Mesenchymal stem cell (in vitro differentiated cells and primary cell): ENCODE data around the gene PKP4.
A peak's percentile ranks its signal among the peaks of the same experiment; 100 is the strongest.

Source experiments
- DNase-seq: peaks from one replicate; pipeline ENCODE4 v3.0.0-alpha.2; 2013
- H2AFZ ChIP-seq: one replicate; pipeline ENCODE4 v1.6.1; 2013; ENCODE audit warnings: low read depth, mild to moderate bottlenecking, control low read depth, inconsistent platforms, low read length, moderate library complexity
- H2AK5ac ChIP-seq: 2 replicates; pipeline ENCODE4 v1.6.1; 2013; ENCODE audit warnings: low read length, moderate library complexity, mild to moderate bottlenecking, inconsistent platforms; ENCODE audit not compliant: severe bottlenecking
- H2BK120ac ChIP-seq: one replicate; pipeline ENCODE4 v1.6.1; 2013; ENCODE audit warnings: low read depth, mild to moderate bottlenecking, inconsistent platforms, low read length, moderate library complexity
- H2BK12ac ChIP-seq, 2 experiments: one replicate each; pipeline ENCODE4 v1.6.1; 2013; ENCODE audit warnings: inconsistent platforms in 2 of 2, low read length in 2 of 2, mild to moderate bottlenecking in 2 of 2, moderate library complexity in 2 of 2, control low read depth in 1 of 2
- H2BK15ac ChIP-seq: one replicate; pipeline ENCODE4 v1.6.1; 2013; ENCODE audit warnings: mild to moderate bottlenecking, low read depth, inconsistent platforms; ENCODE audit not compliant: poor library complexity, severe bottlenecking
- H2BK5ac ChIP-seq: 2 replicates; pipeline ENCODE4 v1.6.1; 2013; ENCODE audit warnings: low read depth, mild to moderate bottlenecking, low read length, control low read depth, inconsistent platforms; ENCODE audit not compliant: poor library complexity, severe bottlenecking
- H3K14ac ChIP-seq, 2 experiments: one replicate each; pipeline ENCODE4 v1.6.1; 2013; ENCODE audit warnings: inconsistent platforms in 2 of 2, low read length in 2 of 2, control low read depth in 1 of 2, mild to moderate bottlenecking in 1 of 2, moderate library complexity in 1 of 2
- H3K18ac ChIP-seq, 2 experiments: one replicate each; pipeline ENCODE4 v1.6.1; 2013; ENCODE audit warnings: inconsistent platforms in 2 of 2, low read length in 2 of 2, control low read depth in 1 of 2, low read depth in 1 of 2, mild to moderate bottlenecking in 1 of 2
- H3K23ac ChIP-seq, 2 experiments: one replicate each; pipeline ENCODE4 v1.6.1; 2013; ENCODE audit warnings: inconsistent platforms in 2 of 2, low read length in 2 of 2, mild to moderate bottlenecking in 2 of 2, moderate library complexity in 2 of 2, control low read depth in 1 of 2
- H3K27ac ChIP-seq: 2 replicates; pipeline ENCODE4 v1.5.1; 2013; ENCODE audit warnings: mild to moderate bottlenecking, moderate library complexity, low read length, control low read depth, inconsistent platforms; ENCODE audit not compliant: poor library complexity, severe bottlenecking
- H3K27me3 ChIP-seq, 2 experiments: 2 replicates each; pipeline versions ENCODE4 v1.6.1 to v1.7.0; 2013; ENCODE audit warnings: low read length in 2 of 2, mild to moderate bottlenecking in 2 of 2, moderate library complexity in 2 of 2, control low read depth in 1 of 2, inconsistent platforms in 1 of 2; ENCODE audit not compliant: control insufficient read depth in 1 of 2, insufficient read depth in 1 of 2
- H3K36me3 ChIP-seq, 2 experiments: 2 replicates each; pipeline versions ENCODE4 v1.6.1 to v1.7.0; 2013; ENCODE audit warnings: low read length in 2 of 2, control low read depth in 1 of 2, inconsistent platforms in 1 of 2, low read depth in 1 of 2, mild to moderate bottlenecking in 1 of 2; ENCODE audit not compliant: insufficient read depth in 2 of 2, control insufficient read depth in 1 of 2
- H3K4ac ChIP-seq, 2 experiments: one replicate each; pipeline ENCODE4 v1.6.1; 2013; ENCODE audit warnings: inconsistent platforms in 2 of 2, low read length in 2 of 2, mild to moderate bottlenecking in 2 of 2, moderate library complexity in 2 of 2, control low read depth in 1 of 2, low read depth in 1 of 2
- H3K4me1 ChIP-seq: 2 replicates; pipeline ENCODE4 v1.6.1; 2013; ENCODE audit warnings: low read depth, low read length, control low read depth; ENCODE audit not compliant: control insufficient read depth, insufficient read depth
- H3K4me2 ChIP-seq: 2 replicates; pipeline ENCODE4 v1.6.1; 2013; ENCODE audit warnings: low read length, mild to moderate bottlenecking, inconsistent platforms; ENCODE audit not compliant: poor library complexity, severe bottlenecking
- H3K4me3 ChIP-seq, 2 experiments: 2 replicates each; pipeline versions ENCODE4 v1.5.1 to v1.7.0; 2013; ENCODE audit warnings: low read length in 2 of 2, mild to moderate bottlenecking in 2 of 2, control low read depth in 1 of 2, low read depth in 1 of 2; ENCODE audit not compliant: insufficient read depth in 1 of 2
- H3K79me1 ChIP-seq: replicated peaks from 2 replicates; pipeline ENCODE4 v1.6.1; 2013; ENCODE audit warnings: mild to moderate bottlenecking, control low read depth, low read length, inconsistent platforms; ENCODE audit not compliant: poor library complexity, severe bottlenecking
- H3K9ac ChIP-seq: 2 replicates; pipeline ENCODE4 v1.7.0; 2013; ENCODE audit warnings: mild to moderate bottlenecking, low read length, moderate library complexity
- H3K9me3 ChIP-seq: 2 replicates; pipeline ENCODE4 v1.7.0; 2013; ENCODE audit warnings: mild to moderate bottlenecking, low read length; ENCODE audit not compliant: control insufficient read depth
- H4K8ac ChIP-seq: one replicate; pipeline ENCODE4 v1.6.1; 2013; ENCODE audit warnings: inconsistent platforms, mild to moderate bottlenecking, low read length, moderate library complexity
- H4K91ac ChIP-seq: one replicate; pipeline ENCODE4 v1.6.1; 2013; ENCODE audit warnings: mild to moderate bottlenecking, low read length, inconsistent platforms
- WGBS: methylation state at CpG from one replicate; pipeline ENCODE4 v1.1.7; 2013; ENCODE audit warnings: mixed read lengths; 5-methylcytosine and 5-hydroxymethylcytosine counted together

Gene PKP4

GRCh38 chr2:158599609-158600008 lies 142.9 kb downstream of the PKP4 start:
- Histone ChIP-seq H3K18ac (peak overlapping the region in 1 of 2 experiments; percentile 43), H2BK120ac (no peak overlapping the region), H3K27ac (peak overlapping the region; percentile 54), H2AFZ (no peak overlapping the region), H3K4me3 (peak overlapping the region in 1 of 2 experiments; percentile 31), H4K91ac (no peak overlapping the region), H3K4ac (no peak overlapping the region), H3K23ac (no peak overlapping the region), H3K4me1 (peaks cover 4% of the 10 kb centered on the region), H2BK5ac (no peak overlapping the region), H2BK15ac (no peak overlapping the region), H3K27me3 (no peaks in the 10 kb centered on the region), H3K9me3 (no peaks in the 10 kb centered on the region), H3K36me3 (peaks cover 0 to 10% of the 10 kb centered on the region in 2 experiments), H3K14ac (no peak overlapping the region), H3K4me2 (no peak overlapping the region), H3K9ac (peak overlapping the region; percentile 63), H3K79me1 (peaks cover 17% of the 10 kb centered on the region), H2BK12ac (peak overlapping the region in 1 of 2 experiments; percentile 63), H2AK5ac (peak overlapping the region; percentile 96), H4K8ac (peak overlapping the region; percentile 41)
- DNase-seq, result no peak

- WGBS, result 9% methylated on average over 2 of the region's 3 CpGs
- Histone ChIP-seq H3K4ac (no peak overlapping the region), H3K9ac (peak overlapping the region; percentile 63), H3K4me1 (peaks cover 4% of the 10 kb centered on the region), H4K8ac (no peak overlapping the region), H2BK120ac (no peak overlapping the region), H3K4me3 (peak overlapping the region in 1 of 2 experiments; percentile 49), H3K14ac (no peak overlapping the region), H3K27ac (no peak overlapping the region), H3K27me3 (no peaks in the 10 kb centered on the region), H3K4me2 (no peak overlapping the region), H2BK12ac (no peak overlapping the region), H3K18ac (no peak overlapping the region), H3K79me1 (peaks cover 19% of the 10 kb centered on the region), H4K91ac (no peak overlapping the region), H2BK15ac (no peak overlapping the region), H3K36me3 (peaks cover 3 to 13% of the 10 kb centered on the region in 2 experiments), H2AFZ (no peak overlapping the region), H2AK5ac (no peak overlapping the region), H3K23ac (no peak overlapping the region), H3K9me3 (no peaks in the 10 kb centered on the region), H2BK5ac (no peak overlapping the region)
- peak; percentile 76 for DNase-seq
Observed at GRCh38 chr2:158600155-158600802, 143.5 kb downstream of the PKP4 start.

GRCh38 chr2:158602027-158602426 lies 145.3 kb downstream of the PKP4 start:
- Histone ChIP-seq H3K27me3 (no peaks in the 10 kb centered on the region), H4K8ac (no peak overlapping the region), H3K36me3 (peaks cover 3 to 13% of the 10 kb centered on the region in 2 experiments), H3K23ac (no peak overlapping the region), H3K14ac (no peak overlapping the region), H2BK15ac (no peak overlapping the region), H3K27ac (no peak overlapping the region), H4K91ac (no peak overlapping the region), H3K4me3 (no peak overlapping the region), H3K79me1 (peaks cover 16% of the 10 kb centered on the region), H3K4me2 (no peak overlapping the region), H2AFZ (no peak overlapping the region), H2BK12ac (no peak overlapping the region), H2BK120ac (no peak overlapping the region), H3K4ac (no peak overlapping the region), H3K4me1 (peaks cover 4% of the 10 kb centered on the region), H2AK5ac (no peak overlapping the region), H3K9ac (no peak overlapping the region), H3K9me3 (no peaks in the 10 kb centered on the region), H3K18ac (no peak overlapping the region), H2BK5ac (no peak overlapping the region)
- 96% methylated on average over 2 of the region's 2 CpGs for WGBS
- DNase-seq, result no peak

- Histone ChIP-seq H2AK5ac (no peak overlapping the region), H3K23ac (no peak overlapping the region), H3K18ac (no peak overlapping the region), H3K79me1 (peaks cover 18% of the 10 kb centered on the region), H3K4me1 (peaks cover 4% of the 10 kb centered on the region), H2AFZ (no peak overlapping the region), H3K36me3 (peaks cover 3 to 13% of the 10 kb centered on the region in 2 experiments), H3K4ac (no peak overlapping the region), H3K27ac (no peak overlapping the region), H2BK15ac (no peak overlapping the region), H4K8ac (no peak overlapping the region), H2BK12ac (no peak overlapping the region), H2BK5ac (no peak overlapping the region), H2BK120ac (no peak overlapping the region), H3K14ac (no peak overlapping the region), H3K9me3 (no peaks in the 10 kb centered on the region), H3K4me3 (no peak overlapping the region), H3K9ac (no peak overlapping the region), H3K4me2 (no peak overlapping the region), H3K27me3 (no peaks in the 10 kb centered on the region), H4K91ac (no peak overlapping the region)
- WGBS, result no CpG with 5 or more reads among the region's 3 CpGs
- DNase-seq, result no peak
Observed at GRCh38 chr2:158603205-158603604, 146.5 kb downstream of the PKP4 start.
